Inferior parietal cortex (tissue), 1 donor: Measurements from ENCODE around the gene GCLC.

Source experiments
- DNase-seq: peaks from one replicate; pipeline ENCODE4 v3.0.0-alpha.2; 2016; ENCODE audit errors: extremely low spot score

GCLC gene

GRCh38 chr6:53451165-53451564 is 93.7 kb downstream of the GCLC start:
- no peak for DNase-seq

GRCh38 chr6:53447865-53448264 is 97.0 kb downstream of the GCLC start:
- DNase-seq: no peak
